H9 (cell line): ENCODE data around the gene MAJIN. TPM values are rescaled to one million over a fixed set of nuclear protein-coding genes. Genes with fewer than 3 reads are reported as not detected.
A peak's percentile ranks its signal among the peaks of the same experiment; 100 is the strongest.

Source experiments
- DNase-seq: peaks from one replicate; pipeline ENCODE4 v3.0.0-alpha.2; 2017
- H2AFZ ChIP-seq: one replicate; pipeline ENCODE4 v1.6.1; 2013; ENCODE audit warnings: mild to moderate bottlenecking, low read length, control low read depth, moderate library complexity
- H2AK5ac ChIP-seq: 2 replicates; pipeline ENCODE4 v1.6.1; 2013; ENCODE audit warnings: low read length, control low read depth, mixed read lengths; ENCODE audit not compliant: insufficient read length
- H2BK120ac ChIP-seq: one replicate; pipeline ENCODE4 v1.6.1; 2013; ENCODE audit warnings: low read depth, mild to moderate bottlenecking, low read length, control low read depth, inconsistent platforms; ENCODE audit not compliant: poor library complexity, severe bottlenecking
- H2BK12ac ChIP-seq: 2 replicates; pipeline ENCODE4 v1.6.1; 2013; ENCODE audit warnings: low read length, control low read depth, mixed read lengths, low read depth; ENCODE audit not compliant: insufficient read length
- H2BK15ac ChIP-seq: 2 replicates; pipeline ENCODE4 v1.6.1; 2013; ENCODE audit warnings: low read depth, low read length, control low read depth
- H2BK20ac ChIP-seq: one replicate; pipeline ENCODE4 v1.6.1; 2013; ENCODE audit warnings: low read depth, mild to moderate bottlenecking, low read length, control low read depth, inconsistent platforms; ENCODE audit not compliant: poor library complexity, severe bottlenecking
- H2BK5ac ChIP-seq: 2 replicates; pipeline ENCODE4 v1.6.1; 2013; ENCODE audit warnings: low read length, control low read depth, mixed read lengths; ENCODE audit not compliant: insufficient read length
- H3K14ac ChIP-seq: 2 replicates; pipeline ENCODE4 v1.6.1; 2013; ENCODE audit warnings: low read length, control low read depth; ENCODE audit not compliant: insufficient read depth
- H3K18ac ChIP-seq: 2 replicates; pipeline ENCODE4 v1.6.1; 2013; ENCODE audit warnings: low read depth, mild to moderate bottlenecking, mixed read lengths, low read length, control low read depth; ENCODE audit not compliant: insufficient read length
- H3K23ac ChIP-seq: 2 replicates; pipeline ENCODE4 v1.6.1; 2013; ENCODE audit warnings: low read length, control low read depth, mixed read lengths, low read depth; ENCODE audit not compliant: insufficient read length
- H3K23me2 ChIP-seq: 2 replicates; pipeline ENCODE4 v1.6.1; 2013; ENCODE audit warnings: low read depth, mild to moderate bottlenecking, mixed read lengths, low read length, control low read depth; ENCODE audit not compliant: insufficient read length, poor library complexity, severe bottlenecking
- H3K27ac ChIP-seq: 2 replicates; pipeline ENCODE4 v1.5.1; 2013; ENCODE audit warnings: low read length, control low read depth, mixed read lengths, low read depth; ENCODE audit not compliant: insufficient read length
- H3K27me3 ChIP-seq: 2 replicates; pipeline ENCODE4 v1.6.1; 2013; ENCODE audit warnings: low read length, control low read depth, inconsistent platforms; ENCODE audit not compliant: insufficient read depth
- H3K4ac ChIP-seq: 2 replicates; pipeline ENCODE4 v1.6.1; 2013; ENCODE audit warnings: low read depth, mild to moderate bottlenecking, control low read depth, inconsistent platforms, low read length, moderate library complexity
- H3K4me1 ChIP-seq: 2 replicates; pipeline ENCODE4 v1.6.1; 2013; ENCODE audit warnings: low read length, control low read depth, inconsistent platforms; ENCODE audit not compliant: insufficient read depth
- H3K4me2 ChIP-seq: 2 replicates; pipeline ENCODE4 v1.6.1; 2013; ENCODE audit warnings: low read length, control low read depth, mixed read lengths; ENCODE audit not compliant: insufficient read length, insufficient read depth
- H3K56ac ChIP-seq: 2 replicates; pipeline ENCODE4 v1.6.1; 2013; ENCODE audit warnings: low read depth, mild to moderate bottlenecking, mixed read lengths, low read length, control low read depth; ENCODE audit not compliant: insufficient read length
- H3K79me1 ChIP-seq: 2 replicates; pipeline ENCODE4 v1.6.1; 2013; ENCODE audit warnings: low read depth, mild to moderate bottlenecking, moderate library complexity, low read length, control low read depth, inconsistent platforms; ENCODE audit not compliant: insufficient read depth, poor library complexity, severe bottlenecking
- H3K79me2 ChIP-seq: 2 replicates; pipeline ENCODE4 v1.6.1; 2013; ENCODE audit warnings: low read length, control low read depth, inconsistent platforms; ENCODE audit not compliant: insufficient read depth
- H3K9ac ChIP-seq: 2 replicates; pipeline ENCODE4 v1.6.1; 2013; ENCODE audit warnings: low read length, control low read depth, mixed read lengths; ENCODE audit not compliant: insufficient read length; ENCODE audit errors: extremely low read depth
- H3K9me3 ChIP-seq: one replicate; pipeline ENCODE4 v1.6.1; 2013; ENCODE audit warnings: low read depth, low read length, inconsistent platforms; ENCODE audit not compliant: control insufficient read depth
- H3T11ph ChIP-seq: one replicate; pipeline ENCODE4 v1.6.1; 2013; ENCODE audit warnings: mild to moderate bottlenecking, low read length, control low read depth, inconsistent platforms
- H4K20me1 ChIP-seq: one replicate; pipeline ENCODE4 v1.6.1; 2013; ENCODE audit not compliant: control insufficient read depth, insufficient read length, insufficient read depth
- H4K5ac ChIP-seq: 2 replicates; pipeline ENCODE4 v1.6.1; 2013; ENCODE audit warnings: low read depth, mild to moderate bottlenecking, mixed read lengths, low read length, control low read depth; ENCODE audit not compliant: insufficient read length
- H4K8ac ChIP-seq: replicated peaks from 2 replicates; pipeline ENCODE4 v1.6.1; 2013; ENCODE audit warnings: low read length, control low read depth, mixed read lengths, low read depth; ENCODE audit not compliant: insufficient read length
- H4K91ac ChIP-seq: 2 replicates; pipeline ENCODE4 v1.6.1; 2013; ENCODE audit warnings: low read depth, mild to moderate bottlenecking, moderate library complexity, mixed read lengths, low read length, control low read depth; ENCODE audit not compliant: insufficient read length
- H3K27ac Mint-ChIP-seq, 3 experiments: 2 replicates in 2 of 3; 3 replicates in 1 of 3; pipeline ENCODE4 v1.8.0; 2020 to 2021; ENCODE audit warnings: mixed read lengths in 3 of 3, mild to moderate bottlenecking in 1 of 3, moderate library complexity in 1 of 3
- H3K27me3 Mint-ChIP-seq: 2 replicates; pipeline ENCODE4 v1.8.0; 2021; ENCODE audit warnings: low read depth, mild to moderate bottlenecking, moderate library complexity, mixed read lengths
- H3K36me3 Mint-ChIP-seq, 3 experiments: 2 replicates in 2 of 3; 3 replicates in 1 of 3; pipeline ENCODE4 v1.8.0; 2020 to 2021; ENCODE audit warnings: low read depth in 3 of 3, mixed read lengths in 3 of 3; ENCODE audit not compliant: insufficient read depth in 1 of 3
- H3K4me1 Mint-ChIP-seq, 2 experiments: 2 replicates each; pipeline ENCODE4 v1.8.0; 2020; ENCODE audit warnings: mixed read lengths in 2 of 2
- H3K4me3 Mint-ChIP-seq, 2 experiments: 2 replicates in 1 of 2; 3 replicates in 1 of 2; pipeline ENCODE4 v1.8.0; 2020 to 2021; ENCODE audit warnings: mild to moderate bottlenecking in 2 of 2, mixed read lengths in 2 of 2, moderate library complexity in 1 of 2
- H3K9me3 Mint-ChIP-seq, 2 experiments: 2 replicates in 1 of 2; 3 replicates in 1 of 2; pipeline ENCODE4 v1.8.0; 2020; ENCODE audit warnings: mild to moderate bottlenecking in 2 of 2, mixed read lengths in 2 of 2, moderate library complexity in 1 of 2
- WGBS: extraction: QIAGEN DNeasy Blood & Tissue Kit; methylation state at CpG from one replicate; pipeline ENCODE4 v1.1.7; 2013; ENCODE audit warnings: missing lambda C conversion rate, low lambda C conversion rate, mixed read lengths; ENCODE audit not compliant: insufficient read length; ENCODE audit errors: extremely low coverage; 5-methylcytosine and 5-hydroxymethylcytosine counted together
- total RNA-seq: library from RNA; stranded (reverse); gene quantifications from 2 replicates; pipeline ENCODE4 v1.2.1, GENCODE V29; 2021
- TF ChIP-seq, protein P1 (sequence below): fragments of 200-600 bp; sonication (generic); conservative IDR thresholded peaks from 3 replicates; pipeline ENCODE4 v1.8.0; 2021; ENCODE audit warnings: antibody characterized with exemption, mild to moderate bottlenecking

Gene MAJIN
- total RNA-seq, 1 experiment from 2014 or later: not detected

DNA sequence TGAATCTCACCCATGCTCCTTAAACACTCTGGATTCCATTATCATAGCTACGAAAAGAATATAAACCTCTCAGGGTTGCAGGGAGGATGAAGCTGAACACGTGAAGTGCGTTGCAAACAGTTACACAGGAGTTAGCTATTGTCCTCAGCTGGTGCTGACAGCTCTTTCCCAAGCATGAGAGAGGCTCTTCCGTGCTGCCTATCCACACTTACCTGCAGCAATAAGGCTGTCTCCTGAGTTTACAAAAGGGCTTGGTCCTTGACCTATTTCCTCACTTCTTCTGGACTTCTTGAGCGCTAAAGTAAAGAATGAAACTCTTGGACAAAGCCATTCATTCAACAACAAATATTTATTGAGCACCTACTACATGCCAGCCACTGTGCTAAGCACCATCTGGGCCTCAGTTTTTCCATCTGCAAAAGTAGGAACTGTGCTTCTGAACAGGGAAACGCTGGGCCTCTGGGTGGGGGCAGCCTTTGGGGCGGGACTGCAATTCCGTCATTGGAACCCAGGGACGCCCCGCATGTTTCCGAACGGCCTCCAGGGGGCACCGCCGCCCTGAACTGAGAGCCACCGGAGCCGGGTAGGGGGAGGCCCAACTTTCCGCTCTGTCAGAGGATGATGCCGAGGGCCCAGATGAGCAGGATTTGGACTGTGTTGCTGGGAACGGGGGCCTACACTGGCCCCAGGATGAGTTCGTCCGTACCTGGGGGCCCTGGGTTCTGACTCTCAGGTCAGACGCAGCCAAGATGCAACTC is 41.4 kb upstream of the MAJIN start:
- Histone ChIP-seq H4K20me1 (no peaks in the 10 kb centered on the region), H2BK12ac (no peak overlapping the region), H3K18ac (peak overlapping the region; percentile 90), H2BK120ac (no peak overlapping the region), H3K56ac (no peak overlapping the region), H3K4me1 (no peaks in the 10 kb centered on the region), H2BK20ac (no peak overlapping the region), H3K23ac (no peak overlapping the region), H3T11ph (no peak overlapping the region), H2AK5ac (no peak overlapping the region), H3K79me2 (no peaks in the 10 kb centered on the region), H4K8ac (no peak overlapping the region), H2AFZ (no peak overlapping the region), H3K27ac (no peak overlapping the region), H4K5ac (no peak overlapping the region), H3K23me2 (peaks cover 7% of the 10 kb centered on the region), H3K9ac (peak overlapping the region; percentile 66), H3K4ac (no peak overlapping the region; the same call in 1 of the 2 replicates), H3K14ac (peak overlapping the region; percentile 89; the same call in 1 of the 2 replicates), H3K79me1 (peaks cover 2% of the 10 kb centered on the region), H3K4me2 (peak overlapping the region; percentile 41), H3K27me3 (no peaks in the 10 kb centered on the region), H4K91ac (no peak overlapping the region), H2BK5ac (no peak overlapping the region), H3K9me3 (no peaks in the 10 kb centered on the region), H2BK15ac (peak overlapping the region; percentile 91; the same call in 1 of the 2 replicates)
- peaks cover 14 to 32% (median 22%) of the 10 kb centered on the region in 3 experiments for H3K36me3 Mint-ChIP-seq
- H3K27ac Mint-ChIP-seq: peak overlapping the region; percentile 92 to 98 (median 97); a peak in 6 of 7 replicates
- no peaks in the 10 kb centered on the region; the same call in 1 of the 2 replicates for H3K27me3 Mint-ChIP-seq
- peak; percentile 90 for DNase-seq
- peak overlapping the region; percentile 75 to 87 for H3K4me3 Mint-ChIP-seq
- H3K4me1 Mint-ChIP-seq: peaks cover 6 to 9% of the 10 kb centered on the region in 2 experiments
- no peaks in the 10 kb centered on the region for H3K9me3 Mint-ChIP-seq
- WGBS: no CpG with 5 or more reads among the region's 22 CpGs
- TF ChIP-seq, protein P1, sequence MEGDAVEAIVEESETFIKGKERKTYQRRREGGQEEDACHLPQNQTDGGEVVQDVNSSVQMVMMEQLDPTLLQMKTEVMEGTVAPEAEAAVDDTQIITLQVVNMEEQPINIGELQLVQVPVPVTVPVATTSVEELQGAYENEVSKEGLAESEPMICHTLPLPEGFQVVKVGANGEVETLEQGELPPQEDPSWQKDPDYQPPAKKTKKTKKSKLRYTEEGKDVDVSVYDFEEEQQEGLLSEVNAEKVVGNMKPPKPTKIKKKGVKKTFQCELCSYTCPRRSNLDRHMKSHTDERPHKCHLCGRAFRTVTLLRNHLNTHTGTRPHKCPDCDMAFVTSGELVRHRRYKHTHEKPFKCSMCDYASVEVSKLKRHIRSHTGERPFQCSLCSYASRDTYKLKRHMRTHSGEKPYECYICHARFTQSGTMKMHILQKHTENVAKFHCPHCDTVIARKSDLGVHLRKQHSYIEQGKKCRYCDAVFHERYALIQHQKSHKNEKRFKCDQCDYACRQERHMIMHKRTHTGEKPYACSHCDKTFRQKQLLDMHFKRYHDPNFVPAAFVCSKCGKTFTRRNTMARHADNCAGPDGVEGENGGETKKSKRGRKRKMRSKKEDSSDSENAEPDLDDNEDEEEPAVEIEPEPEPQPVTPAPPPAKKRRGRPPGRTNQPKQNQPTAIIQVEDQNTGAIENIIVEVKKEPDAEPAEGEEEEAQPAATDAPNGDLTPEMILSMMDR: peak; percentile 75
